PC-9 (cell line): ENCODE results near the gene MIGA2. TPM values are rescaled to one million over a fixed set of nuclear protein-coding genes. Genes with fewer than 3 reads are reported as not detected.
A peak's percentile ranks its signal among the peaks of the same experiment; 100 is the strongest.

Experiments used
- BruUV-seq: library from RNA; stranded (reverse); fragments of 400-500 nt; replicated peaks from 2 replicates; lab custom pipeline; 2021; lab: Mats Ljungman, UMichigan
- CTCF ChIA-PET: fragments of 300-600 bp; sonication (Branson Sonifier 250); formaldehyde crosslinking; loops from one replicate; lab custom pipeline; 2022; ENCODE audit warnings: antibody characterized with exemption; lab: Charles Lee
- POLR2A ChIA-PET: fragments of 300-600 bp; sonication (Branson Sonifier 250); formaldehyde crosslinking; loops from one replicate; lab custom pipeline; 2022; ENCODE audit warnings: antibody characterized with exemption; ENCODE audit not compliant: unreplicated experiment; lab: Charles Lee
- DNase-seq, 2 experiments: peaks; one replicate each; pipeline versions ENCODE4 v3.0.0 to v3.0.0-alpha.2; 2015 to 2022; ENCODE audit warnings: mixed read lengths in 1 of 2
- H2AFZ ChIP-seq: fragments of 200-600 bp; sonication (generic); 2 replicates; pipeline ENCODE4 v1.8.1; 2017; ENCODE audit warnings: antibody characterized with exemption
- H3F3A ChIP-seq: fragments of 200-600 bp; sonication (generic); 2 replicates; pipeline ENCODE4 v1.8.1; 2017; ENCODE audit warnings: antibody characterized with exemption, mild to moderate bottlenecking, low read depth; ENCODE audit not compliant: insufficient read depth
- H3K27ac ChIP-seq: fragments of 200-600 bp; sonication (generic); 2 replicates; pipeline ENCODE4 v1.6.1; 2016; ENCODE audit warnings: mixed run types
- H3K27me3 ChIP-seq: fragments of 200-600 bp; sonication (generic); 2 replicates; pipeline ENCODE4 v1.6.1; 2016; ENCODE audit warnings: low read depth, mixed run types; ENCODE audit not compliant: insufficient read depth
- H3K36me3 ChIP-seq: fragments of 200-600 bp; sonication (generic); 2 replicates; pipeline ENCODE4 v1.6.1; 2016; ENCODE audit warnings: low read depth, mixed run types
- H3K4me1 ChIP-seq: fragments of 200-600 bp; sonication (generic); replicated peaks from 2 replicates; pipeline ENCODE4 v1.6.1; 2016; ENCODE audit warnings: mixed run types; ENCODE audit not compliant: insufficient read depth
- H3K4me2 ChIP-seq: fragments of 200-600 bp; sonication (generic); 2 replicates; pipeline ENCODE4 v1.6.1; 2017; ENCODE audit warnings: mixed run types
- H3K4me3 ChIP-seq: fragments of 200-600 bp; sonication (generic); 2 replicates; pipeline ENCODE4 v1.6.1; 2016; ENCODE audit warnings: mixed run types
- H3K79me2 ChIP-seq: fragments of 200-600 bp; sonication (generic); 2 replicates; pipeline ENCODE4 v1.6.1; 2017; ENCODE audit warnings: low read depth, mixed run types
- H3K9me2 ChIP-seq: fragments of 200-600 bp; sonication (generic); 2 replicates; pipeline ENCODE4 v1.8.1; 2017; ENCODE audit warnings: mild to moderate bottlenecking; ENCODE audit not compliant: insufficient read depth
- H3K9me3 ChIP-seq: fragments of 200-600 bp; sonication (generic); 2 replicates; pipeline ENCODE4 v1.8.1; 2016; ENCODE audit warnings: low read depth; ENCODE audit not compliant: insufficient read depth
- H4K20me1 ChIP-seq: fragments of 200-600 bp; sonication (generic); 2 replicates; pipeline ENCODE4 v1.8.1; 2017; ENCODE audit not compliant: insufficient read depth
- CTCF ChIP-seq: fragments of 200-600 bp; sonication (generic); conservative IDR thresholded peaks from 2 replicates; pipeline ENCODE4 v1.6.1; 2017; ENCODE audit warnings: mixed run types, antibody characterized with exemption, mild to moderate bottlenecking, moderate library complexity
- EZH2 ChIP-seq: fragments of 200-600 bp; sonication (generic); IDR thresholded peaks from 2 replicates; pipeline ENCODE4 v1.8.0; 2017; ENCODE audit warnings: antibody characterized with exemption, low read depth
- intact Hi-C: fragments of 100-400 bp; cut with micrococcal nuclease; formaldehyde crosslinking; loops from one replicate; pipeline ENCODE4 v1.10.0; 2022; ENCODE audit not compliant: unreplicated experiment
- total RNA-seq: library from RNA; stranded (reverse); gene quantifications from 2 replicates; pipeline ENCODE4 v1.2.3, GENCODE V29; 2021

Gene MIGA2
- total RNA-seq, 1 experiment from 2014 or later, result 40.7 TPM

- Histone ChIP-seq H3K4me1 (peaks cover 47% of the 10 kb centered on the region), H3F3A (peaks cover 38% of the 10 kb centered on the region), H2AFZ (peak within 1 kb of the TSS; percentile 70), H3K79me2 (peaks cover 43% of the 10 kb centered on the region), H3K9me2 (no peaks in the 10 kb centered on the region), H3K36me3 (no peaks in the 10 kb centered on the region), H3K4me2 (peak within 1 kb of the TSS; percentile 83), H3K27me3 (no peaks in the 10 kb centered on the region), H3K4me3 (peak within 1 kb of the TSS; percentile 63), H4K20me1 (peaks cover 9% of the 10 kb centered on the region), H3K27ac (peak within 1 kb of the TSS; percentile 48), H3K9me3 (no peaks in the 10 kb centered on the region)
- CTCF ChIA-PET, result interaction anchor here (0.6 to 1.5 kb wide), 17 partner anchors 11 to 762 kb away, joined by 3 to 15 read pairs (median 6); partner anchors contain the start of genes DOLPP1 and ENDOG
- no peak for TF ChIP-seq EZH2
- TF ChIP-seq CTCF, result peak; percentile 86
- peak; percentile 73 to 98 for DNase-seq
- no TSS peak for BruUV-seq
- POLR2A ChIA-PET, result interaction anchor here (0.5 to 0.6 kb wide), 5 partner anchors 8 to 342 kb away, joined by 3 to 13 read pairs (median 4); partner anchors contain the start of gene MIGA2
- intact Hi-C loops, result loop anchor here (1.0 to 10.0 kb wide), 7 partner anchors 22 to 456 kb away; partner anchors contain the start of genes CRAT, PTPA and SET
Measured at GRCh38 chr9:129028192-129028966, 8.0 kb upstream of the MIGA2 start, which contains the start of gene SH3GLB2. SH3GLB2 (minus strand) TSS chr9:129028331; CDS start chr9:129028154, 177 bp downstream.

- Histone ChIP-seq H3K9me2 (no peaks in the 10 kb centered on the region), H3K4me1 (peaks cover 29% of the 10 kb centered on the region), H3K27me3 (no peaks in the 10 kb centered on the region), H3K4me2 (no peak overlapping the region), H3K9me3 (no peaks in the 10 kb centered on the region), H3K4me3 (no peak overlapping the region), H3K79me2 (peaks cover 25% of the 10 kb centered on the region), H3F3A (peaks cover 25% of the 10 kb centered on the region), H2AFZ (no peak overlapping the region), H4K20me1 (peaks cover 9% of the 10 kb centered on the region; the same call in 1 of the 2 replicates), H3K36me3 (no peaks in the 10 kb centered on the region), H3K27ac (no peak overlapping the region)
- ChIA-PET POLR2A (no interaction called here), CTCF (interaction anchor here (0.6 to 1.1 kb wide), 3 partner anchors 9 to 25 kb away, joined by 3 to 6 read pairs (median 3); no protein-coding TSS in a partner anchor)
- no peak for TF ChIP-seq CTCF
- BruUV-seq, result no TSS peak
- no peak for DNase-seq
- intact Hi-C loops, result no loop called here
Measured at GRCh38 chr9:129030191-129030590, 6.2 kb upstream of the MIGA2 start.

GRCh38 chr9:129031514-129031913 is 4.9 kb upstream of the MIGA2 start:
- POLR2A ChIA-PET, result no interaction called here
- TF ChIP-seq EZH2, result no peak
- no peak for TF ChIP-seq CTCF
- peaks cover 9% of the 10 kb centered on the region; the same call in 1 of the 2 replicates for H4K20me1 ChIP-seq
- CTCF ChIA-PET, result interaction anchor here (0.6 kb wide), 1 partner anchor 39 kb away, joined by 4 read pairs; no protein-coding TSS in a partner anchor
- no peak overlapping the region for H2AFZ ChIP-seq
- intact Hi-C loops, result no loop called here
- no peaks in the 10 kb centered on the region for H3K36me3 ChIP-seq
- H3F3A ChIP-seq, result peaks cover 28% of the 10 kb centered on the region
- H3K4me1 ChIP-seq, result peaks cover 22% of the 10 kb centered on the region
- no peaks in the 10 kb centered on the region for H3K9me3 ChIP-seq
- no peak overlapping the region for H3K4me3 ChIP-seq
- no peak for DNase-seq
- peaks cover 14% of the 10 kb centered on the region for H3K79me2 ChIP-seq
- no TSS peak for BruUV-seq
- H3K4me2 ChIP-seq, result no peak overlapping the region
- no peaks in the 10 kb centered on the region for H3K27me3 ChIP-seq
- H3K27ac ChIP-seq, result no peak overlapping the region
- H3K9me2 ChIP-seq, result no peaks in the 10 kb centered on the region
